Stomach smooth muscle (tissue), 2 donors: Measurements from ENCODE around the gene ARL2.

Experiments
- H3K27ac ChIP-seq: one replicate; pipeline ENCODE4 v1.7.0; 2013; ENCODE audit warnings: mild to moderate bottlenecking, low read length, inconsistent platforms
- H3K27me3 ChIP-seq, 2 donors: one replicate each; pipeline ENCODE4 v1.7.0; 2013; ENCODE audit warnings: low read length in 2 of 2; ENCODE audit not compliant: insufficient read depth in 2 of 2, control insufficient read depth in 1 of 2
- H3K36me3 ChIP-seq, 2 donors: one replicate each; pipeline ENCODE4 v1.7.0; 2013; ENCODE audit warnings: low read length in 2 of 2; ENCODE audit not compliant: control insufficient read depth in 2 of 2, insufficient read depth in 2 of 2
- H3K4me1 ChIP-seq: one replicate; pipeline ENCODE4 v1.7.0; 2013; ENCODE audit warnings: low read length; ENCODE audit not compliant: control insufficient read depth, insufficient read depth
- H3K4me3 ChIP-seq, 2 donors: one replicate each; pipeline ENCODE4 v1.7.0; 2013; ENCODE audit warnings: low read length in 2 of 2
- H3K9ac ChIP-seq, 2 donors: one replicate each; pipeline ENCODE4 v1.7.0; 2013; ENCODE audit warnings: low read length in 2 of 2, mild to moderate bottlenecking in 1 of 2
- H3K9me3 ChIP-seq, 2 donors: one replicate each; pipeline ENCODE4 v1.7.0; 2013; ENCODE audit warnings: low read length in 2 of 2; ENCODE audit not compliant: control insufficient read depth in 2 of 2
- donor health status: healthy.
- donor health status: Pancreatic carcinoma.

ARL2 gene

GRCh38 chr11:65045728-65046127, 31.8 kb downstream of the ARL2 start:
- H3K27ac ChIP-seq: no peak overlapping the region
- H3K4me1 ChIP-seq: peaks cover 31% of the 10 kb centered on the region
- H3K4me3 ChIP-seq: no peak overlapping the region
- no peak overlapping the region for H3K9ac ChIP-seq
- H3K27me3 ChIP-seq: no peaks in the 10 kb centered on the region
- H3K36me3 ChIP-seq: peaks cover 10 to 12% of the 10 kb centered on the region in 2 donors
- no peaks in the 10 kb centered on the region for H3K9me3 ChIP-seq

DNA sequence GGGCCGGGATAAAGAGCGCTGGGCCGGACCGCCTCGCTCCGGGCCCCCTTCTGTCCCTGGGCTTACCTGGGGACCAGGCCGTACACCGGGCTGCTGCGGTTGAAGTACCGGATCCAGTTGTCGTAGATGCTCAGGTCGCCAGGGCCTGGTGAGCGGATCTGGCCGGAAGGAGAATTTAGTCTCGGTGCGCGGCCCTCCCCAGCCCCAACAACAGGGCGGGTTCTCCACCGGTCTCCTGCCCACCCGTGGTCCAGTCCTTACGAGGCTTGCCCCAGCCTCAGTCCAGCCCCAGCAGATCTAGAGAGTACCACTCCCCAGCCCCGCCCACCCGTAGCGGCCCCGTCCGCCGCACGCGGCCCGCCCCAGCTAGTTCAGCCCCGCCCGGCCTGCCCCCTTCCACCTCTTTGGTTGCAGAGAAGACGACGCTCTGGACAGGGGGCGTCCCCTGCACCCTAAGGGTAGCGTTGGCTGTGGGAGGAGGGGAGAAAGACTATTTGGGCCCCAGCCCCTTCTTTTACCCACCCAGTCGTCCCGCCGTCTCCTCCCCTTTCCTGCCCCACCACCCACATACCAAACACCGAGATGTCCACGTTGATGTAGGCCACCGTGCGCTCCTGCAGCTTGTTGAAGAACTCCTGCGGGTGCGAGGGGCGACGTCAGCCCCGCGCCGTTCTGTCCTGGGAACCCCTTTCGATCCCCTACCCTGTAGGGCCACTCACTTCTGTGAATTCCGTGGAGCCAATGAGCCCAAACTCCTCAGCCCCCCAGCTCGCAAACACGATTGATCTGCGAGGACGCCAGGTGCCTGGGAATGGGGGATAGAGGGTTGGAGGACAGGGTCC, 33.8 kb downstream of the ARL2 start:
- Histone ChIP-seq H3K27me3 (no peaks in the 10 kb centered on the region), H3K36me3 (peaks cover 10 to 12% of the 10 kb centered on the region in 2 donors), H3K4me3 (peak overlapping the region; percentile 76 to 79), H3K4me1 (peaks cover 22% of the 10 kb centered on the region), H3K27ac (no peak overlapping the region), H3K9ac (peak overlapping the region; percentile 66 to 68), H3K9me3 (no peaks in the 10 kb centered on the region)

- Histone ChIP-seq H3K27me3 (peaks cover 0 to 2% of the 10 kb centered on the region in 2 donors), H3K4me3 (no peak overlapping the region), H3K36me3 (no peaks in the 10 kb centered on the region), H3K4me1 (peaks cover 14% of the 10 kb centered on the region), H3K27ac (no peak overlapping the region), H3K9ac (no peak overlapping the region), H3K9me3 (no peaks in the 10 kb centered on the region)
These were observed 37.5 kb downstream of the ARL2 start for GRCh38 chr11:65051398-65051858.

DNA sequence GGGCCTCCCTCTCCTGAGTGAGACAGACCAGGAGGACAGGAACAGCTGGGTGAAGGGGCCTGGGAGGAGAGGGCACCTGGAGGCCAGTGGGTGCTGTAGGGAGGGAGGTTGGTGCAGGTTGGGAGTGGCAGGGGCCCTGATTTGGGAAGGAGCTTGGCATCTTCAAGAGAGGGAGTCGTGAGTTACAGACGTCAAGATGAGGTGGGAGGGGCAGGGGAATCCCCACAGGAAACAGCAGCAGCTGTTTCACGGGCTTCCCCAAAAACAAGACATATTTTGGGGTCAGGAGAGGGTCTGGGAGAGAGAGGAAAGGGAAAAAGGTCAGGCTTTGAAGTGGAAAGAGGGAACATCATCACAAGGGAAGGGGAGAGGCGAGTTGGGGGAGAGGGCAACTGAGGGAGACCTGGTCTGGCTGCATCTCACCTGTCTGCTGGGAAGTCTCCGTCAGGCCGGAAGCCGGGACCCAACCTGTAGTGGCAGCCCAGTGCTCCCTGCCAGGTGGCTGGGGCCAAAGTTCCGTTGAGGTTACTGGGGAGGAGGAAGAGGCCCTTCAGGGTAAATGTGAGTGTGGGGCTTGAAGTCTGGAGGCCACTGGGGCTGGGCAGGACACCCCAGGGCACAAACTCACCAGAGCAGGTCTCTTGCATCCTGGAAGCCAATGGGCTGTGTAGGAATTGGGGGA, 40.0 kb downstream of the ARL2 start:
- no peak overlapping the region for H3K4me3 ChIP-seq
- no peak overlapping the region for H3K9ac ChIP-seq
- H3K27me3 ChIP-seq: peaks cover 0 to 2% of the 10 kb centered on the region in 2 donors
- H3K27ac ChIP-seq: no peak overlapping the region
- no peaks in the 10 kb centered on the region for H3K4me1 ChIP-seq
- no peaks in the 10 kb centered on the region for H3K36me3 ChIP-seq
- no peaks in the 10 kb centered on the region for H3K9me3 ChIP-seq

DNA sequence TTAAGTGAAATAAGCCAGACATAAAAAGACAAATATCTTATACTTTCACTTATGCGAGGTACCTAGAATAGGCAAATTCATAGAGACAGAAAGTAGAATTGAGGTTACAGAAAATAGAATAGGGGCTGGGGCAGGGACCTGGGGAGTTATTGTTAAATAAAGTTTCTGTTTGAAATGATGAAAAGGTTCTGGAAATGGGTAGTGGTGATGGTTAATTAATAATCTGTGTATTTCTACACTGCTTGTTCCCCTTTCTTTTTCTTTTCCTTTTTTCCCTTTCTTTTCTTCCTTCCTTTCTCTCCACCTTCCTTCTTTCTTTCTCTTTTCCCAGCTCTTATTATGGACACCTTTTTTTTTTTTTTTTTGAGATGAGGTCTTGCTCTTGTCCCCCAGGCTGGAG, 41.6 kb downstream of the ARL2 start:
- Histone ChIP-seq H3K36me3 (no peaks in the 10 kb centered on the region), H3K9me3 (no peaks in the 10 kb centered on the region), H3K4me1 (no peaks in the 10 kb centered on the region), H3K27me3 (peaks cover 0 to 4% of the 10 kb centered on the region in 2 donors), H3K4me3 (no peak overlapping the region), H3K9ac (no peak overlapping the region), H3K27ac (no peak overlapping the region)

GRCh38 chr11:65056999-65057398, 43.0 kb downstream of the ARL2 start:
- peaks cover 0 to 4% of the 10 kb centered on the region in 2 donors for H3K27me3 ChIP-seq
- H3K9ac ChIP-seq: no peak overlapping the region
- no peaks in the 10 kb centered on the region for H3K4me1 ChIP-seq
- H3K4me3 ChIP-seq: no peak overlapping the region
- H3K27ac ChIP-seq: no peak overlapping the region
- no peaks in the 10 kb centered on the region for H3K36me3 ChIP-seq
- no peaks in the 10 kb centered on the region for H3K9me3 ChIP-seq

- no peaks in the 10 kb centered on the region for H3K4me1 ChIP-seq
- no peaks in the 10 kb centered on the region for H3K9me3 ChIP-seq
- H3K9ac ChIP-seq: no peak overlapping the region
- no peak overlapping the region for H3K4me3 ChIP-seq
- H3K27ac ChIP-seq: no peak overlapping the region
- peaks cover 0 to 4% of the 10 kb centered on the region in 2 donors for H3K27me3 ChIP-seq
- H3K36me3 ChIP-seq: no peaks in the 10 kb centered on the region
These were observed 43.6 kb downstream of the ARL2 start for GRCh38 chr11:65057526-65057925.

- no peak overlapping the region for H3K27ac ChIP-seq
- no peak overlapping the region for H3K9ac ChIP-seq
- H3K4me3 ChIP-seq: no peak overlapping the region
- H3K36me3 ChIP-seq: no peaks in the 10 kb centered on the region
- H3K27me3 ChIP-seq: peaks cover 0 to 2% of the 10 kb centered on the region in 2 donors
- no peaks in the 10 kb centered on the region for H3K9me3 ChIP-seq
- H3K4me1 ChIP-seq: no peaks in the 10 kb centered on the region
These were observed 44.1 kb downstream of the ARL2 start for GRCh38 chr11:65058012-65058411.

DNA sequence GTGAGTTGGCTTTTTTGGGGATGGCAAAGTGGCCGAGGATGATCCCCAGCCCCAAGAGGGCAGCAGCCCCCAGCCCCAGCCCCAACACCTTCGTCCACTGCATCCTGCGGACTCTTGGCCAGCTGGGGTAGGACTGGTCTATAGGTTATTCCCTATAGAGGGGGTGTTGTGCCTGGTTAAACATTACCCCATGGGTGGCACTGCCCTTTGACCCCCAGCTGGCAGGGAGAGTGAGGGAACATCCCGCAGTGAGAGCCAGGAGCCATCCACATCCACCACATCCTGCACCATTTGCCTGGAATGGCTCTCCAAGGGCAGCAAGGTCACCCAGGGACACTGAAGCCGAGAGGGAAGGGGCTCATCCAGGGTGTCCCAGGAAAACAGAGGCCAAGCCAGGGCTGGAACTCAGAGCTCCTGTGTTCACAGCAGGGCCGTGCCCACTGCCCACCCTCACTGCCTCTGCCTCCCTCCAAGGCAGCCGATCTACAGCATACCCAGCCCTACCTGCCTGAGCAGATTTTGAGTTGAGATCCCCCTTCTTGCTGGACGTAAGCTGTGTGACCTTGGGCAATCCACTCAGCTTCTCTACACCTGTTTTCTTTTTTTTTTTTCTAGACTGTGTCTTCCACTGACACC, 44.6 kb downstream of the ARL2 start, which contains the start of gene NAALADL1:
TSS of gene NAALADL1 (minus strand) at position 135 of the 636 bp plus-strand sequence. CDS start at position 103, 32 bp downstream.
- Histone ChIP-seq H3K4me3 (no peak within 1 kb of the TSS), H3K9ac (no peak within 1 kb of the TSS), H3K9me3 (no peaks in the 10 kb centered on the region), H3K4me1 (no peaks in the 10 kb centered on the region), H3K27ac (no peak within 1 kb of the TSS), H3K36me3 (no peaks in the 10 kb centered on the region), H3K27me3 (peaks cover 0 to 2% of the 10 kb centered on the region in 2 donors)

GRCh38 chr11:65059523-65059922, 45.6 kb downstream of the ARL2 start:
- Histone ChIP-seq H3K4me1 (no peaks in the 10 kb centered on the region), H3K27me3 (peaks cover 0 to 2% of the 10 kb centered on the region in 2 donors), H3K36me3 (no peaks in the 10 kb centered on the region), H3K9me3 (no peaks in the 10 kb centered on the region), H3K9ac (no peak overlapping the region), H3K4me3 (no peak overlapping the region), H3K27ac (no peak overlapping the region)
